Measurements from ENCODE around the gene ITPRID2. TPM values are rescaled to one million over a fixed set of nuclear protein-coding genes. Genes with fewer than 3 reads are reported as not detected.

Gene ITPRID2
- total RNA-seq, 1 experiment from 2014 or later: 54.8 TPM

- H3K4me3 ChIP-seq (ENCODE audit: low read depth, low read length): no peak overlapping the region
- POLR2A ChIA-PET: no interaction called here
- no peak overlapping the region for H3K4me3 Mint-ChIP-seq (ENCODE audit: unreplicated experiment)
These were observed 39.8 kb upstream of the ITPRID2 start for GRCh38 chr2:181851726-181852125.

DNA sequence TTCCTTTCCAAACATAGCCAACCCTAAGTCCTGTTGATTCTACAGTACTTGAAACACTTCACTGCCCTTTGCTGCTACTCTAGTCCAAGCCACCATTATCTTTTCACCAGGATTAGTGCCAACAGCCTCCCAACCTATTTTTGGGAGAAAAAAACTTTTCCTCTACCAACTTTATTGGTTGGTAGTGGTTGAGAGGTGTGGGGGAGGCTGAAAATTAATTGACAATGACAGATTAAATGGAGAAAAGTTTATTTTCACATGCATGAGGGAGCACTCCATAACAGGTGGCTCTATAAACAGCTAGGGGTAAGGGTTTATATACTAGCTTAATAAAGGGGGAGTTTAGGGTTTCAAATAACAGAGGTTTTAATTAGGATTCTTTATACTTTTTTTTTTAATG, 37.8 kb upstream of the ITPRID2 start:
- Mint-ChIP-seq H3K27me3 (ENCODE audit: insufficient read depth, unreplicated experiment) (no peaks in the 10 kb centered on the region), H3K27ac (ENCODE audit: unreplicated experiment) (no peak overlapping the region), H3K4me3 (ENCODE audit: unreplicated experiment) (no peak overlapping the region), H3K36me3 (ENCODE audit: insufficient read depth, unreplicated experiment) (no peaks in the 10 kb centered on the region), H3K4me1 (ENCODE audit: low read depth, unreplicated experiment) (no peaks in the 10 kb centered on the region), H3K9me3 (ENCODE audit: unreplicated experiment) (no peaks in the 10 kb centered on the region)
- H3K36me3 ChIP-seq (ENCODE audit: control insufficient read depth, insufficient read depth, low read length): no peaks in the 10 kb centered on the region
- POLR2A ChIA-PET: no interaction called here
- no peak for DNase-seq
- TF ChIP-seq, protein P1, sequence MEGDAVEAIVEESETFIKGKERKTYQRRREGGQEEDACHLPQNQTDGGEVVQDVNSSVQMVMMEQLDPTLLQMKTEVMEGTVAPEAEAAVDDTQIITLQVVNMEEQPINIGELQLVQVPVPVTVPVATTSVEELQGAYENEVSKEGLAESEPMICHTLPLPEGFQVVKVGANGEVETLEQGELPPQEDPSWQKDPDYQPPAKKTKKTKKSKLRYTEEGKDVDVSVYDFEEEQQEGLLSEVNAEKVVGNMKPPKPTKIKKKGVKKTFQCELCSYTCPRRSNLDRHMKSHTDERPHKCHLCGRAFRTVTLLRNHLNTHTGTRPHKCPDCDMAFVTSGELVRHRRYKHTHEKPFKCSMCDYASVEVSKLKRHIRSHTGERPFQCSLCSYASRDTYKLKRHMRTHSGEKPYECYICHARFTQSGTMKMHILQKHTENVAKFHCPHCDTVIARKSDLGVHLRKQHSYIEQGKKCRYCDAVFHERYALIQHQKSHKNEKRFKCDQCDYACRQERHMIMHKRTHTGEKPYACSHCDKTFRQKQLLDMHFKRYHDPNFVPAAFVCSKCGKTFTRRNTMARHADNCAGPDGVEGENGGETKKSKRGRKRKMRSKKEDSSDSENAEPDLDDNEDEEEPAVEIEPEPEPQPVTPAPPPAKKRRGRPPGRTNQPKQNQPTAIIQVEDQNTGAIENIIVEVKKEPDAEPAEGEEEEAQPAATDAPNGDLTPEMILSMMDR (IDR thresholded peaks at IDR 0.05; ENCODE audit: insufficient read depth in 1 of 2, low read depth in 1 of 2, low read length in 1 of 2, severe bottlenecking in 1 of 2, unreplicated experiment in 1 of 2): no peak
- CTCF ChIA-PET: no interaction called here
- H3K4me1 ChIP-seq: no peaks in the 10 kb centered on the region; the same call in 1 of the 2 replicates
- no TSS peak for BruUV-seq (replicated peaks)
- intact Hi-C loops (cut with micrococcal nuclease; ENCODE audit: unreplicated experiment): no loop called here
- no peak overlapping the region for H3K4me3 ChIP-seq (ENCODE audit: low read depth, low read length)
- H3K9me3 ChIP-seq: no peaks in the 10 kb centered on the region
- no peaks in the 10 kb centered on the region for H3K27me3 ChIP-seq (replicated peaks; ENCODE audit: control insufficient read depth, insufficient read depth, low read length)

More at GRCh38 chr2:181851726-181852125, 39.8 kb upstream of the ITPRID2 start:
- H3K27me3 ChIP-seq (replicated peaks; ENCODE audit: control insufficient read depth, insufficient read depth, low read length): no peaks in the 10 kb centered on the region
- H3K36me3 ChIP-seq (ENCODE audit: control insufficient read depth, insufficient read depth, low read length): no peaks in the 10 kb centered on the region
- H3K4me1 ChIP-seq: no peaks in the 10 kb centered on the region; the same call in 1 of the 2 replicates
- BruUV-seq (replicated peaks): no TSS peak
- H3K36me3 Mint-ChIP-seq (ENCODE audit: insufficient read depth, unreplicated experiment): no peaks in the 10 kb centered on the region
- DNase-seq: no peak
- no peak overlapping the region for H3K27ac Mint-ChIP-seq (ENCODE audit: unreplicated experiment)
- H3K9me3 Mint-ChIP-seq (ENCODE audit: unreplicated experiment): no peaks in the 10 kb centered on the region
- CTCF ChIA-PET: no interaction called here
- no peaks in the 10 kb centered on the region for H3K9me3 ChIP-seq
- TF ChIP-seq, protein P1 (IDR thresholded peaks at IDR 0.05; ENCODE audit: insufficient read depth in 1 of 2, low read depth in 1 of 2, low read length in 1 of 2, severe bottlenecking in 1 of 2, unreplicated experiment in 1 of 2): no peak
- H3K4me1 Mint-ChIP-seq (ENCODE audit: low read depth, unreplicated experiment): no peaks in the 10 kb centered on the region
- H3K27me3 Mint-ChIP-seq (ENCODE audit: insufficient read depth, unreplicated experiment): no peaks in the 10 kb centered on the region
- intact Hi-C loops (cut with micrococcal nuclease; ENCODE audit: unreplicated experiment): no loop called here

DNA sequence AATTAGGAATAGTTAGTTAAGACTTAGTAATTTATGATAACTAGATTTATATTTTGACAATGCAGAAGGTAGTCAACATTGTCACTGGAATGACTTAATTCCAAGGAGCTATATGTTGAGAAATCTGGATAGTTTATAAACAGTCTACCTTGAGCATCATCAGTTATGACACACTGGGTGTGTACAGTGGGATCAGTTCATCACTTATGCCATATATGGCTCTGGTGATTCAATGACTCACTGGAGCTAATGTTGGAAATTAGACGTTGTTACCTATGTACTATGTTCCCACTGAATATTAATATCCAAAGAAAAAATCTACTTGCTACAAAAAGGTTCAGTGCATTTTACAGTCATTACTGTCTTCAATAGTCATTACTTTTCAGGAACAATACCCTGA, 34.0 kb upstream of the ITPRID2 start:
- Histone ChIP-seq H3K4me1 (no peaks in the 10 kb centered on the region), H3K27me3 (replicated peaks; ENCODE audit: control insufficient read depth, insufficient read depth, low read length) (no peaks in the 10 kb centered on the region), H3K9me3 (no peaks in the 10 kb centered on the region), H3K4me3 (ENCODE audit: low read depth, low read length) (no peak overlapping the region), H3K36me3 (ENCODE audit: control insufficient read depth, insufficient read depth, low read length) (no peaks in the 10 kb centered on the region)
- H3K36me3 Mint-ChIP-seq (ENCODE audit: insufficient read depth, unreplicated experiment): no peaks in the 10 kb centered on the region
- H3K27me3 Mint-ChIP-seq (ENCODE audit: insufficient read depth, unreplicated experiment): no peaks in the 10 kb centered on the region
- H3K9me3 Mint-ChIP-seq (ENCODE audit: unreplicated experiment): no peaks in the 10 kb centered on the region
- no peak overlapping the region for H3K4me3 Mint-ChIP-seq (ENCODE audit: unreplicated experiment)
- ChIA-PET POLR2A (no interaction called here), CTCF (no interaction called here)
- TF ChIP-seq, protein P1 (IDR thresholded peaks at IDR 0.05; ENCODE audit: insufficient read depth in 1 of 2, low read depth in 1 of 2, low read length in 1 of 2, severe bottlenecking in 1 of 2, unreplicated experiment in 1 of 2): no peak
- no peak for DNase-seq
- intact Hi-C loops (cut with micrococcal nuclease; ENCODE audit: unreplicated experiment): no loop called here
- BruUV-seq (replicated peaks): no TSS peak
- H3K27ac Mint-ChIP-seq (ENCODE audit: unreplicated experiment): no peak overlapping the region
- no peaks in the 10 kb centered on the region for H3K4me1 Mint-ChIP-seq (ENCODE audit: low read depth, unreplicated experiment)

Measured in Caco-2 (cell line).